HG02763 (cell line): ENCODE data around the gene PI16.

Source experiments
- ATAC-seq: cut with Tn5 transposase; IDR thresholded peaks from one replicate; pipeline ENCODE4 v1.9.1; 2021; ENCODE audit warnings: mild to moderate bottlenecking, moderate library complexity; ENCODE audit not compliant: unreplicated experiment

PI16 gene

GRCh38 chr6:36956446-36956820, 1.9 kb downstream of the PI16 start:
- ATAC-seq: no peak

- ATAC-seq: no peak
These were observed 3.3 kb downstream of the PI16 start for GRCh38 chr6:36957773-36958271.

- ATAC-seq: no peak
These were observed 4.4 kb downstream of the PI16 start for GRCh38 chr6:36958775-36959554.

- no peak for ATAC-seq
These were observed 5.2 kb downstream of the PI16 start for GRCh38 chr6:36959555-36960250.

- ATAC-seq: no peak
These were observed 7.2 kb downstream of the PI16 start for GRCh38 chr6:36961441-36962435.

- no peak for ATAC-seq
These were observed 8.3 kb downstream of the PI16 start for GRCh38 chr6:36962874-36963273.

- ATAC-seq: no peak
These were observed 9.1 kb downstream of the PI16 start for GRCh38 chr6:36963451-36964290.

- ATAC-seq: no peak
These were observed 9.8 kb downstream of the PI16 start for GRCh38 chr6:36964349-36964748.

- ATAC-seq: no peak
These were observed 10.4 kb downstream of the PI16 start for GRCh38 chr6:36964908-36965307.

- no peak for ATAC-seq
These were observed 12.8 kb downstream of the PI16 start for GRCh38 chr6:36967301-36967700.

- ATAC-seq: no peak
These were observed 13.2 kb downstream of the PI16 start for GRCh38 chr6:36967757-36968156.

- no peak for ATAC-seq
These were observed 13.9 kb downstream of the PI16 start for GRCh38 chr6:36968266-36968977.

GRCh38 chr6:36969240-36969691, 14.7 kb downstream of the PI16 start:
- no peak for ATAC-seq

- no peak for ATAC-seq
These were observed 15.7 kb downstream of the PI16 start for GRCh38 chr6:36969988-36970891.

- no peak for ATAC-seq
These were observed 16.6 kb downstream of the PI16 start for GRCh38 chr6:36970892-36971842.

GRCh38 chr6:36971921-36972673, 17.6 kb downstream of the PI16 start:
- ATAC-seq: no peak

- no peak for ATAC-seq
These were observed 18.7 kb downstream of the PI16 start for GRCh38 chr6:36973190-36973589.
